Measurements from ENCODE around the gene METTL18.
"Not testable (repeated sequence)": the region's sequence is repeated elsewhere in the genome, so short reads cannot be mapped to it uniquely, and the experiment has no call there.

Gene METTL18

DNA sequence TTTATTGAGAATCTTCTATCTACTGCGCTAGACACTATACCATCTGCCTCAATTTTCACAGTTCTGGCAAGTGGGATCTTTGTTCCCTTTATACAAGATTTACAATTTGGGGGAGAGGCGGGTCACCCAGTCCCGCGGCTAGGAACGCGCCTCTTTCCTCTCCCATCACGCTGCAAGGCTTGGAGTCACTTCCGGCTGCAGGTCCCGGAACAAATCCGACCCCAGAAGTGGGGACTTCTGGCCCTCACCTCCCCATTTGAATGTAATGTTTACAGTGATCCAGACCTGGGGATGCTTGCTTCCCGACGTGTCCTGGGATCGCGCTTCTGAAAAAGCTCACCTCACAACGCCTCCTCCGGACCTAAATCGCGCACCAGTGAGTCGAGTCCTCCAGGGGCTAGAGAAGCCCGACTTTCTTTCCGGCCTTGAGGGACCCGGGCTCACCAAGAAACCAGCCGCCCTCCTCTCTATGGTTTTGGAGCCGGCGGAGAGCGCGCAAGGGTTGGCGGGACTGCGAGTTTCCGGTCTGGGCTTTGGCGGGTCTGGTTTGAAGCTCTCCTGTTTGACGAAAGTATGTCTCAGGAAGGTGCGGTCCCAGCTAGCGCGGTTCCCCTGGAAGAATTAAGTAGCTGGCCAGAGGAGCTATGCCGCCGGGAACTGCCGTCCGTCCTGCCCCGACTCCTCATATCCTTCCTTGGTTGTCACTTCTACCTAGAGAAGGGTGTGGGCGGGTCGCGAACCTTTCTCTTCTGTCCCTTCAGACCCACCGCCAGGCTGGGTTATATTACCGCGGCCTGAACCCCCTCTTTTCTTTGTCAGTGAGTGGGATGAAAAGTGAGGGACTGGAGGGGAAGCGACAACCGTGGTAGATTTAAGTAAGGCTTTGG is at the start of gene METTL18:
TSS of gene METTL18 (minus strand) at position 378 of the 887 bp plus-strand sequence. CDS start 1,212 bp downstream, outside the sequence.
- peak; percentile 93 for DNase-seq

DNA sequence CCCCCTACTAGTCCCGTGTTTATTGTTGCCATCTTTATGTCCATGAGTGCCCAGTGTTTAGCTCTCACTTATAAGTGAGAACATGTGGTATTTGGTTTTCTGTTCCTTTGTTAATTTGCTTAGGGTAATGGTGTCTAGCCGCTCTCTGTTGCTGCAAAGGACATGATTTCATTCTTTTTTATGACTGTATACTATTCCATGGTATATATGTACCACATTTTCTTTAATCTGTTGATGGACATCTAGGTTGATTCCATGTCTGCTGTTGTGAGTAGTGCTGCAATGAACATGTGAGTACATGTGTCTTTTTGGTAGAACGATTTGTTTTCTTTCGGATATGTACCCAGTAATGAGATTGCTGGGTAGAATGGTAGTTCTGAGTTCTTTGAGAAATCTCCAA is 44.2 kb upstream of the METTL18 start:
- no peak for DNase-seq

DNA sequence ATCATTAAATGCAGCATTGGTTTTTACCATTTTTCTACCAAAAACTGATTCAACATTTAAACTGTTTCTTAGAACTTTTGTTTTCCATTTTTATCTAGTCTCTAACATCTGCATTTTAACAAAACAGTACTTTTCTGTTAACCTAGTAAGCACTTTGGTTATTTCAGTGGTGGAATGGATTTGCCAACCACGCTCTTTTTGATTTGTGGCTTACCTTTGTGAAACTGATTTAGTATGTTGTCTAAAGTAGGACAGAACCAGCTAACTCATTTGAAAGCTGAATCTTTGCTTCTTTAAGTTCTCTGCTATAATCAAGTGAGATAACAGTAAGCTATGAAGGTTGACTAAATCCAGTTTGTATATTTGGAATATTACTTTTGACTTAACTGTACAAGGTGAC is 41.5 kb upstream of the METTL18 start:
- DNase-seq, result no peak

DNA sequence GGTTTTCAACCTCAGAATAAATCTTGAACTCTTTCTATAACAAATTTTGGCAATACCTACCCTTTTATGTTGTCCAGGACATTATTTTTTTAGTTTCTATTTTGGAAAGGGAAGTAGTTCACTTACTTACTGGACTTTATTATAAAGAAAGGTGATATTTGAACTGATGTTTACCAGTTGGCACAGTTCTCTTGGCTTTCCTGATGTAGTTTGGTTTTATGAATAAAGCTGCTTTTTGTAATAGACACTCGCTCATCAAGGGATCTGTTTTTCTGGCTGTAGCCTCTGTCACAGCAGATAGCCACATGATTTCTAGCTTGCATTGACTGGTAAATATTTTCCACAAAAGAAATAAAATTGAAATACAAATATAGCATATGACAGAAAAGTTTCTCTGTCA is 40.9 kb upstream of the METTL18 start:
- no peak for DNase-seq

DNA sequence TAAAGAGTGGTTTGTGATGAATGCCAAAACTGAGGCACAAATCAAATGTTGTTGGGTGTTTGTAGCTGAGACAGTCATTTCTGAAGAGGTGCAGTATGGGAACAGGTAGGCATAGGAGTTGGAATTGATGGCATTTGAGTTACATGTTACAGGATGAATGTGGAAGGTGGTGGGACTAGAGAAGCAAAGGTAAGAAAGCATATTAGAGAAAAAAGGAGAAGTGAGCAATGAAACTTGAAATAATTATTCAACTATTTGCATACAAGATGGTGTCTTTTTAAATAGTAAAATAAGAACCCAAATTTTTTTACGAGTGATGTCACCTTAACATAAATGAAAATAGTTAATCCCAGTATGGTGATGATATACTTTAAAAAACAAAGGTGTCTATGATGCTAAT is 40.2 kb upstream of the METTL18 start:
- no peak for DNase-seq

DNA sequence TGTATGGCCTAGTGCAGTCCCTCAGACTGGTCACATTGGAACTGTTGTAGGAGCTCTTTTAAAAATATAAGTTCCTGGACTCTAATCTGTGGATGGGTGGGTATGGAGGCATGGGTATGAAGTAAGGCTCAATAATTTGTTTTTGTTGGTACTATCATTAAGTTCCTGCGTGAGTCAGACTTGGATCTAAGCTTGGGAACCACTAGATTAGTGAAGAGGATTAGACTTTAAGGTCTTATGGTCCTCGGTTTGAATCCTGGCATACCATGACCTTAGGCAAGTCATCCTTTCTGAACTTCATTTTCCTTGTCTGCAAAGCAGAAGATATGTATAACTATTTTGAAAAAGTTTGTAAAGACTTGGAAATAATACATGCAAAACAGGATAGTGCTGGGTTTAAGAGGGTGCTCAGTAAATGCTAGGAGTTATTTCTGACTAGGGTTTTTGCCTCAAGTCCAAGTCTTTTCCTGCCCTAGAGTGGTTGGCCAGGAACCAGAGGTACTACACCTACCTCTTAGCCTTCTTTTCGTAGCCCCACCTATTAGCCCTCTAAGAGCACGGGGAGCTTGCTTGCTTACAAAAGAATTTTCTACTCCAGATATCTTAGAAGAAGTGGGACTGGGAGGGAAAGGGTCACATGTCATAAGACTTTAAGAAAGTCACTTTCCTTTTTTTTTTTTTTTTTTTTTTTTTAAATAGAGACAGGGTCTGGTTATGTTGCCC is 38.6 kb upstream of the METTL18 start:
- no peak for DNase-seq

DNA sequence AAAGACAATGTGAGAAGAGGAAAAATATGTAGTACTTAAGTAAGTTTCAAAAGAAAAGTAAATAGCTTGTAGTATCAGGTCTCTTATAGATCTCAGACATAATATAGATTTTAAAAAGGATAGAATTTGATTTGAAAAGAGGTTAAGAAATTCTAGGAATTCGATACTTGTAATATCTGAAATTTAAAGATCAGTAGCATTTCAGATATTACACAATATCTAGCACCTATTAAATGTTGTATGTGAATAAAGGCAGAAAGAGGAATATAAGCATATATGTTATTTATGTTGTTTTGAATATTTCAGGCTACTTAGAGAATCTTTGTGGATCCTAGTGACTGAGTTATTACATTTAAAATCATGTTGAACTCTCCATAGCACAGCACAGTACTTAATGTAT is 35.0 kb upstream of the METTL18 start:
- no peak for DNase-seq

DNA sequence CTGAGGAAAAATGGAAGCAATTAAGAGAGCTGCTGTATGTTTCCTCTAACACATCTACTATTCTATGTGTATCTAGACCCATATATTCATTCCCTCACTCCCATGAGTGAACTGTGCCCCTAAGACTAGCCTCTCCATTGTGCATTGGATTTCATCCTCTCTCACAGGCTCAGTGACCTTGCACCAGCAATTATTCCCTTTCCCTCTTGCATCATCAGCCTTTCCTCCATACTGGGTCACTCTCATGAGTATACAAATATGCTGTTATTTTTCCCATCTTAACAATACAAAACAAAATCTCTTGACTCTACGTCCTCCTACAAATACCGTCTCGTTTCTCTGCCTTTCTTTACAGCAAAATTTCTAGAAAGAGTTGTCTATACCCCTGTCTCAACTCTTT is 29.4 kb upstream of the METTL18 start:
- DNase-seq, result no peak

DNA sequence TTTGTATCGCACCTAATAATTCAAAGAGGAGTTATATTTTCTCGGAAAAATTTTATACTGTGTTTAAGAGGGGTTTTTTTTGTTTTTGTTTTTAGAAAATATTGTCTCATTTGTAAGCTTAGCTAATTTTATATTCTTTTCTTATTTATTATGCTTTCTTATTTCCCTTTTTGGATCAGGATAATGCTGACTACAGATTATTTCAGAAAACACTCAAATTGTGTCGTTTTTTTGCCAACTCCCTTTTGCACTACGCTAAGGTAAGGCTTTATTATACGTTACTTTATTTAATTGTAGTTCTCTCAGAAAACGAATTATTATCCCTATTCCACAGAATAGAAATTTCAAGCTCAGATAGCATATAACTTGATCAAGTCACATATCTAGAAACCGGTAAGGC is 26.8 kb upstream of the METTL18 start:
- DNase-seq, result no peak

DNA sequence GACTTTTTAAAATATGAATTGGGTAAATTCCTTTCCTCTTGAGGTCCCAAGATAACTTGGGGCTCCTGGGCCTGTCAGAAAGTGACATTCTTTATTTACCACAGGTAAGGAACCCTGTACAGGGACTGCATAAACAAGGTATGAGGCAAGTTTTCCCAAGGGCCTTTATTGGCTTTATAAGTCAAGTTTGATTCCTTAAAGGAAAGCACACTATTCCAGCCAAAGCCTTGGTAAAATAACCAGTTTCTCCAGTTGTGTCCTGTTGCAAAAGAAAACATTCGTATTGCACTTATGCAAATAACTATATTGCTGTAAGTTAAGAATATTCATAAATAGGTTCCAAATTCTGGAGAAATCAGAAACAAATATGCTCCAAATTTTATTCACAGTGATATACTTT is 21.9 kb upstream of the METTL18 start:
- DNase-seq, result no peak

DNA sequence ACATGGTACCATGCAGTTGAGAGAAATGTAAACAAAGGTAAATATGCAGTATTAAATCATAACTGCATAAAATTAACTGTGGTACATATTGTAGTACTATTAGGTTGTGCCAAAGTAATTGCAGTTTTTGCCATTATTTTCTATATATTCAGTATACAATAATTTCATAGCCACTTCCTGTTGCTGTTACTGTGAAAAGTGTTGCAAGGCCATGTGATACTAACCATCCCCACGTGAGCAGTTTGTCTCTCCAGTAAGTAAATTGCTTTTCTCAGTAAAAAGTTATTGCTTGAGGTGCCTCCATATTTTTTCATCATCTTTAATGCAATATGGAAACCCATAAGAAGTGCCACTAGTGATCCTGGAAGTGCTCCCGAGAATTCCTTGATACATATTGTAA is 19.6 kb upstream of the METTL18 start:
- no peak for DNase-seq

DNA sequence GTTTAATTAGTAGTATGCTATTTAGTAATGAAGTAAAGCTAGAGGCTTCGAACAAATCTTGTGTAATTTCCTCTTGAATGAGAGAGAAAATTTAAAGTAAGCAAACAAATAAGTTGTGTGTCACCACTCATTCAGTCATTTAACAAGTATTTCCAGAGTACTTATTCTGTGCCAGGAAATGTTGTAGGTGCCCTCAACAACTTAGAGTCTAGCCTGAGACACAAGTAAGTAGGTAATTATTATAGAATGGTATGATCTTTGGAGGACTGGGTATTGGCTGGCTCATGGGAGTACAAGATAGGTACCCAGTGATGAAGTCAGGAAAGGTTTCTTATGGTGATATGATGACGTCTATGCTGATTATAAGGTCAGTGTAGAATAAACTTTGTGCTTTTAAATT is 17.4 kb upstream of the METTL18 start:
- no peak for DNase-seq

DNA sequence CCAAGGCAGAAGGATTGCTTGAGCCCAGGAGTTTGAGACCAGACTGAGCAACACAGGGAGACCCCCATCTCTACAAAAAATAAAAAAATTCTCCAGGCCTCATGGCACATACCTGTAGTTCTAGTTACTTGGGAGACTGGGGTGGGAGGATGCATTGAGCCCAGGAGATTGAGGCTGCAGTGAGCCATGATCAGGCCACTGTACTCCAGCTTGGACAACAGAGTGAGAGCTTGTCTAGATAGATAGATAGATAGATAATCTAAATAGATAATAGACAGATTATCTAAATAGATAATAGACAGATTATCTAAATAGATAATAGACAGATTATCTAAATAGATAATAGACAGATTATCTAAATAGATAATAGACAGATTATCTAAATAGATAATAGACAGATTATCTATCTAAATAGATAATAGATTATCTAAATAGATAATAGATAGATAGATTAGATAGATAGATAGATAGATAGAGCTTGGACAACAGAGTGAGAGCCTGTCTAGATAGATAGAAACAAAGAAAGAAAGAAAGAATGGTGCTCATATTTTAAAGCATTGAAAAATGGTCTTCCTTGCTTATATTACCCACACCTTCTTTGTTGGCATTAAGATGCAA is 16.8 kb upstream of the METTL18 start:
- DNase-seq, result not testable (repeated sequence)

DNA sequence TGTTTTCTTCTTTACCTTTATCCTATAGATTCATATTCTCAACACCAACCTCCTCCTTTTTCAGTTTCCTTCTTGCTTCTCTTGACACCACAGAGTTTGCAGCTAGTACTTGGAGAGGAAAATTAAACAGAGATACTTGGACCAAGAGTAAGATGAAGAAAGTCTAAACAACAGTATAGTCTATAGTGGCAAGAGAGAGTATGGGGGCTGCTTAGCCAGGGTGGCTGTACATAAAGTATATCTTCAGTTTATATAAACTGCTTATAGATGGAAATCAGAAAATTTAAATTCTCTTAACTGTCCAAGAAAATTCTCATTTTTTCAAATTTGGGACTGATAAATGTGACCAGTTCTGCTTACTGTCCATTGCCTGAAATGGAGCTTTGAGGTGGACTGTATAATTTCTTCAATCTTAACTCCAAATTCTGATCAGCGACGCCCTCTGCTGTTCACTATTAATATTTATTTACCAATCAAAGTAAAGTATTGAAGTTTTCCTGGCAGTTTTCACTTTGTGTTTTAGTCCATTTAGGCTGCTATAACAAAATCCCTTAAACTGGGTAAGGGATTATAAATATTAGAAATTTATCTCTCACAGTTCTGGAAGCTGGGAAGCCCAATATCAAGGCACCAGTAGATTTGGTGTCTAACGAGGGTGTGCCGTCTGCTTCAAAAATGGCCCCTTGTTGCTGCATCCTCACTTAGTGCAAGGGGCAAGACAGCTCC is 14.8 kb upstream of the METTL18 start:
- DNase-seq, result no peak

DNA sequence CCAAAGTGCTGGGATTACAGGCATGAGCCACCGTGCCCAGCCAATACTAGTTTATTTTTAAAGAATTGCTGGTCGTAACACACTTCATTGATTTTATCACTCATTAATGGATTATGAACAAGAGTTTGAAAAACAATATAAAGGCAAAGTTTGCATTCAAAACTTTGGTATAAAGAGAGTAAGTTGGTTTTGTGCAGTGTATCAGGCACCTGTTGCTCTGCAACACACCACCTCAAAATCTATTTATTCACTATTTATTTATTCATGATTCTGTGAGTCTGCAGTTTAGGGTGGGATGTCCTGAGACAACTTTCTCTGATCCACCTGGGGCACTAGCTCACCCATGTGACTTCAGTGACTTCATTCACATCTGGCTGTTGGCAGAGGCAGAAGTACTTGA is 10.2 kb upstream of the METTL18 start:
- DNase-seq, result no peak

DNA sequence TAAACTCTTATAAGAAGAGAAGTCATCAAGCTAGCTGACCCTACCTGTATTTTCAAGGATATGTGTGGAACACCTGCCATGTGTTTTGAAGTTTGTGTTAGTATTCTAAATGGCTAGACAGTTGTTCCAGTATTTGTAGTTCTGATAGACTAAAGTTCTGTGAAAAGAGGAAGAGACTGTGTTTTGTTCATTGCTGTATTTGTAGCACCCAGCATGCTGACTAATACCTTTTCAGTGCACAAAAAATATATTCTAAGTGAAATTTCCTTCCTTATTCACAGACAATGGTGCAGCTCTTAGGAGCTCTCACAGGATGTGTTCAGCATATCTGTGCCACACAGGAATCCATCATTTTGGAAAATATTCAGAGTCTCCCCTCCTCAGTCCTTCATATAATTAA is 8.2 kb upstream of the METTL18 start:
- no peak for DNase-seq

DNA sequence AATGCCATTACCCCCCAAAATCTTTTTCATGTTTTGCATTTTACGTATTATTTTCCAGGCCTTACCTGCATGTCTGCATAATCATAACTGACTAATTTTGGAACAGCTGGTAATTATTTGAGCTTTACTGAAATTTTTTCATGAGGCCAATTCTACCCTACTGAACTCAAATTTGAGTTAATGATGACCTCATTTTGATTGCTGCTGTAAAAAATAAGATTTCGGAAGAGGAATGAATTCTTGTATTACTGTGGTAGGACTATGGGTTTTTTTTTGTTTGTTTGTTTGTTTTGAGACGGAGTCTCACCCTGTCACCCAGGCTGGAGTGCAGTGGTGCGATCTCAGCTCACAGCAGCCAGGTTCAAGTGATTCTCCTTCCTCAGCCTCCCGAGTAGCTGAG is 2.6 kb upstream of the METTL18 start:
- DNase-seq, result no peak

DNA sequence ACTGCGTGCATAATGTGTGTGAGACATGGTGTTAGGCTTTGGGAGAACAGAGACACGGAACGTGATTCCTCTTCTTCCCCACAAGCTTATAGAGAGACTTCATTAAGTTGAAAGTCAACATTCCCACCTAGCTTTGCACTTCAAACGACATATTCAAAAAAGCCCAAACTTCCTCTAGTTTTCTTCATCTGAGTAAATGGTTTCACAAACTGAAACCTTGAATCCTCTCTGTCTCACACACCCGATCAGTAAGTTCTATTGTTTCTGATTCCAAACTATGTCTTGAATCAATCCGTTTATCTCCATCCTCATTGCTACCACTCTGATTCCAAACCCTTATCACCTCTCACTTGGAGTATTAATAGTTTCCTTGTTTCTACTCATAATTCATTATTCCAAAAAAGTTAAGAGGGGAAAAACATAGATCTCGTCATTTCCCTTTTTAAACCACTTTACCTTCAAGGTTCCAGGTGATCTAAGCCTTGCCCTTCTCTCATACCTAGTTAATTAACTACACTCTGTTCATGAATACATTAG is 1.6 kb upstream of the METTL18 start:
- no peak for DNase-seq

DNA sequence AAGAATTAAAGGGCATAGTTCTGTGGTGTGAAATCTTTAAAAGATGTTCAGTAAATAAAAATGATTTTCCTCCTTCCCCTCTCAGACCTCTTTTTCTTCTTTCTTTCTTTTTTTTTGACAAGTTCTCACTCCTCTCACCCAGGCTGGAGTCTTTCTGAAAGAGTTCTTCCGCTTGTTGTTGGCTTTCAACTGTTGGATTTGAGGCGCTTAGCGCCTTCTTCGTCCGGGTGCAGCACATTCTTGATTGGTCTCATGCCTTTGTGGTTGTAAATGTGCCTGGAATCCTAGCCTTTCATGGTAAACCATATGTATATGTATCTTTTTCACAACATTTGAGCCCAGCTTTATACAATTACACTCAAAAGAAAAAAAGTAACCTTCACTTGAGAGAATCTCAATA is 980 bp upstream of the METTL18 start:
- DNase-seq, result no peak

DNA sequence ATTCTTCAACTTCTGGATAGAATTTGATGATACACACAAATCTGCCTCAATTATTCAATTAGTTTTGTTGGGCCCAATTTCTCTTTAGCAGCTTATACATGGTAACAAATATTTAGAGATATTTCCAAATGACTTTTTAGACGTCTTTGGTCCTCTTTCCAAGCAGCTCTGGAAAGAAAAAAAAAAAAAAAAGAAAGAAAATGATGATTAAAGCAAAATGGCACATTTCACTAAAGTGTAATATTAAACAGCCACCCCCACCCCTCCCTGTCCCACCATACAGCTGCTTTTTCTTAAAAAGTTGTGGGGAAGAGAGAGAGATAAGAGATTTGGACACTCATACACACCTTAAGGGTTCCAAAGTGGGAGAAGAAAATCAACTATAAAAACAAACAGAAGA is 977 bp downstream of the METTL18 start:
- no peak for DNase-seq

DNA sequence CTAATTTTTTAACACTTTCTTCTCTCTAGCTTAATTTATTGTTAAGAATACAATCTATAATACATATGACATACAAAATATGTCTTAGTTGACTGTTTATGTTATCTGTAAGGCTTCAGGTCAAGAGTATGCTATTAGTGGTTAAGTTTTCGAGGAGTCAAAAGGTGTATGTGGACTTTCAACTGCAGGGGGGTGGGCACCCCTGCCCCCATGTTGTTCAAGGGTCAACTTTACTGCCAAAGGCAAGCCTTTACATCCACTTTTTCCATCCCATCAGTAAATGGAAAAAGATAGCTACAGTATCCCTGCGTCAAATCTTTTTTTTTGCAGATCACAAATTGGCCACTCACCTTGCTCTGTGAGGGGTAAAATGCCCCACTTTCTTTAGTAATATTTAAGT is 6.3 kb downstream of the METTL18 start:
- no peak for DNase-seq

DNA sequence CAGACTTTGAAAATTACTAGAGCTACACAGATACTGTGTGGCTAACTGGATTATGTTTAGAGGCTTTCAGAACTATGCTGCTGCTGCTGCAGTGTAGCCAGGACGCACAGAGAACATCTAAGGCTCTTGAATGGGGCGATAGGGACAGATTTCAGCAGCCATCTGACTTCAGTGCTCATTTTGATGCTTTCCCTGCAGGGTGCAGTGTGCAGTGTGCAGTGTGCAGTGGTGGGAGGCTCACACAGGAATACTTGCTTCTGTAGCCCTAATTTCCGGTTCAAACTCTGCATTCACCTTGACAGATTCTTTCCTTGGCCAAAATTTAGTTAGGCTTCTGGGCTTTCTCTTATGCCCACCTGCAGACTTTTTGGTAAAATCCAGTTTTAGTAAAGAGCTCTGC is 7.7 kb downstream of the METTL18 start:
- DNase-seq, result no peak

DNA sequence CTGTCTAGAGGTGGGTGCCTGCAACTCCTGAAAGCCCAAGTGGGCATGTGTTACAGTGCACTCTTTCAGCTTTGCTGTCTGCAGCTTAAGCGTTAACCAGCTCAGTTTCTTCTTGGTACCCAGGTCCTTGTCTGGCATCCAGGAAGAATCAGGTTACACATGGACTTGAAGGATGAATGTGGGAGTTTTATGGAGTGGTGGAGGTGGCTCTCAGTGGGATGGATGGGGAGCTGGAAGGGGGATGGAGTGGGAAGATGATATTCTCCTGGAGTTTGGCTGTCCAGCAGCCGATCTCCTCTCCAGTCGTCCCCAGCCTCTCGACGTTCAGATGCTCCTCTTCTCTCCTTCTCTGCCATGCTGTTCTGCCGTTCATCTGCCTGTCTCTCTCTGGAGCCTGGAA is 9.4 kb downstream of the METTL18 start:
- no peak for DNase-seq
